HG03135 (cell line): Measurements from ENCODE around the gene PLA2G4E.

Experiments
- ATAC-seq: cut with Tn5 transposase; IDR thresholded peaks from one replicate; pipeline ENCODE4 v1.9.1; 2021; ENCODE audit warnings: mild to moderate bottlenecking, moderate library complexity; ENCODE audit not compliant: unreplicated experiment

PLA2G4E gene

DNA sequence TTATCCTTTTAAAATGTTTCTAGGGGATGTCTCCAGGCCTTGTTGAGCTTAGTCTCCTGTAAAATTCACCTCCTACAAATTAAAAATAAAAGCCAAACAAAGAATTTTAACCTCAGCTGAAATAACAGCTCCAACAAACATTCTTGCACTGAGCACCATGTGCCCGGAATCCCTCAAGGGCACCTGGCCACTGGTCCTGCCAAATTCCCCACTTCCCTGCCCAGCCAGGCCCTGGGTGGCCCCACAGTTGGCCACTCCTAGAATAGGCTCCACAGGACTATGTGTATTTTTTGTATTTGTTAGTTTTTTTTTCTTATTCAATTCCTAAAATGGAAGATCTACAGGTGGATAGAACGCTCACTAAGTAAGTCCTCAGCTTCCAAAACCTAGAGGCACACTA lies 33.1 kb upstream of the PLA2G4E start:
- ATAC-seq: no peak

DNA sequence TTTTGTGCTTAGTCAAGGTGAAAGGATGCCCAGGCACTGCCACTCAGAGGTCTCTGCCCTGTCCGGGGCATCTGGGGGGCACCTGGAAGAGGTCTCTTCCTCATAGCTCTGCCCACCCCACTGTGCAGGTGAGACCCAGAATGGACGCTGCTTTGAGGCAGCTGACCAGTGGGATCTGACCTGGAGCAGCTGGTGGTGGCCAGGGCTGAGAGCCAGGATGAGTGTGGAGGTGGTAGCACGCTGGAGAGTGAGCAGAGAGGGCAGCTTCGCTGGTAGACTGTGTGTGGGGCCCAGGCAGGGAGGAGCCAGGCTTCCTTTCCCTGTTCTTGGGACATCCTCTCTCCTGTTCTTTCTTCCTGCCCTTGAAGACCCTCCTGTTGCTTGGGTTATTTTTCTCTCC lies 32.2 kb upstream of the PLA2G4E start:
- ATAC-seq: no peak

GRCh38 chr15:42050484-42051255 lies 29.8 kb upstream of the PLA2G4E start:
- no peak for ATAC-seq

DNA sequence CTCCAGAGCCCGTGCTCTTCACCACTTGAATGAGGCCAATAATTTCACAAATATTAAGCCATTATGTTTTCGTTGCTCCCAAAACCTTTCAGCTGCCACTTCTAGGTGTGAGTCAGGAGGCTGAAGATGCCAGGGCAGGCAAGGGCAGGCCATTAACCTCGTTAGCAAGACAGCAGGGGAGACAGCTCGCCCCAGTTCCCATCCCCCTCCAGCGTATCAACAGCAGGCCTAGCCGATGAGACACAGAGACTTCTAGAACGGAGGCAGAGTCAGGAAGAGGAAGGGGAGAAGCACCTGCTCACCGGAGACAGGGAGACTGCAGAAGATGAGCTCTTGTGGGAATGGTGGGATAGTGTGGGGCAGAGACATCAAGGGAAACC lies 28.0 kb upstream of the PLA2G4E start:
- no peak for ATAC-seq

DNA sequence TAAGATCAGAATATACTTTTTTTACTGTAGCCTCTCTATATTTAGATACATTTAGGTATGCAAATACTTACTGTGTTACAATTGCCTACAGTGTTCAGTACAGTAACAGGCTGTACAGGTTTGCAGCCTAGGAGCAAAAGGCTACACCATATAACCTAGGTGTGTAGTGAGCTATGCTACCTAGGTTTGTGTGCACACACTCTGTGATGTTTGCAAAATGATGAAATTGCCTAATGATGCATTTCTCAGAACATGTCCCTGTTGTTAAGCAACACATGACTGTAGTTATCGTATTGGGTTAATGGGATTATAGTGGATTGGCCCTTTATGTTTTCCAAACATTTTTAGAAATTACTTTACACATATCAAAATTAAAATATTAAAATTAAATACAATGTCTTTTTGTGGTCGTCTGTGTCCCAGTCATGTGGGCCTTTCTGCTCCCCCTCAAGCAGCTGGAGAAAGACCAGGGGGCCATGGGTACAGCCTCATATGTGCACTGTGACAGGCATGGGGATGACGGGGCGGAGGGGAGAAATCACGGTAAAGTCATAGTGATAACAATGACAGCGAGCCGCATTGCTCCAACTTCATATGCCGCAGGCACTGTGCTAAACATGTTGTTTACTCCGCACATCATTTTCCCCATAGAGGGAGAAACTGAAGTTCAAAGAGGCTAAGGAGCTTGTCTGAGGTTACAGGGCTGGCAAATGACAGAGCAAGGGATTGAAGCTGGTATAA lies 27.4 kb upstream of the PLA2G4E start:
- ATAC-seq: no peak

DNA sequence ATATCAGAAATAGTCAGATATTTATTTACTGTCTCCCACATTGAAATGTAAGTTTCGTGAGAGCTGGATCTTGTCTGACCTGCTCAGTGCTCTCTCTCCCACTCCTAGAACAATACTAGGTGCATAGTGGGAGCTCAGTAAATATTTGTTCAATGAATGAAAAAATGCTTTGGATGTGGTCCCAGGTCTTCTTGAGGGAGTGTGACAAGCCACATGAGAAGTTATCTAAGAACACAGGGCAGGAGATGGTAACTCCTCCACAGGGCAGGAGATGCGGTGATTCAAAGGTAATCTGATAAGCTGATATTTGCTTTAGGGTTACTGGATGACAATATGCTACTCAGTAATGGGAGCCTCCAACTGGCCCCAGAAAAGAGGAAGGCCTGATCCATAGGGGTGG lies 25.8 kb upstream of the PLA2G4E start:
- no peak for ATAC-seq

GRCh38 chr15:42045211-42045615 lies 24.4 kb upstream of the PLA2G4E start:
- ATAC-seq: no peak

DNA sequence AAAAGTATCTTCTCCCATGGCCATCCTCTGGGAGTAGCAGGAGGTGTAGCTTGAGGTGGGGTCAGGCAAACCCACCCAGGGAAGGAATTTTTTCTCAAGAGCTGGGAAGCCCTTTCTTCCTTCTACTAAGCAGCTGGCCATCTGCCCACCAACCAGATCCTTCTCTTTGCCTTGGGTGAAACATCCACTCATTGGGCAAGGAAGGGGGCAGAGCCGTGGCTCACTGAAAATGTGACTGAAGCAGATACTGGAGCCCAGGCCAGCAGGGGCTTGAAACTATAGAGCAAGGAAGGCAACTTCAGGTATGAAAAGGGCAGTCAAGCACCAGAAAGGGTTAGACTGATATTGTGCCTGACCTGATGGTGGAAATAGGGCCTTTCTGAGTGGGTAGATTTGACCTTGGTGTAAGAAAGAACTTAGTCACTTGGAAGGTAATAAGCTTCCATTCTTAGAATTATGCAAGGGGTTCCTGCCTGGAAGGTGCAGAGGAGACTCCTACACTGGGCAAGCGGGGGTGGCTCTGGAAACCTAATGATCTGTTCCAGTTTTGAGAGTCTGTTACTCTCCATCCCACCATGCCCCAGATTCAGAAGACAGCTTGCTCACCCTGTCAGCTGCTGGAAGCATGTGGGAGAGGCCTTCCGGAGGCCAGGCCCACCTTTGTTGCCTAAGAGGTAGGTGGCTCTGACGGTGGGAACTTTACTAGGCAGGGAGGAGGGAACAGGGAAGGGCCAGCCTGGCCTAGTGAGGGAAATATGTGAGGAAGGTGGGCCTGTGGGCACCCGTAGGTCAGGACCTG lies 22.0 kb upstream of the PLA2G4E start:
- ATAC-seq: no peak

- no peak for ATAC-seq
These were observed 17.6 kb upstream of the PLA2G4E start for GRCh38 chr15:42038401-42038800.

DNA sequence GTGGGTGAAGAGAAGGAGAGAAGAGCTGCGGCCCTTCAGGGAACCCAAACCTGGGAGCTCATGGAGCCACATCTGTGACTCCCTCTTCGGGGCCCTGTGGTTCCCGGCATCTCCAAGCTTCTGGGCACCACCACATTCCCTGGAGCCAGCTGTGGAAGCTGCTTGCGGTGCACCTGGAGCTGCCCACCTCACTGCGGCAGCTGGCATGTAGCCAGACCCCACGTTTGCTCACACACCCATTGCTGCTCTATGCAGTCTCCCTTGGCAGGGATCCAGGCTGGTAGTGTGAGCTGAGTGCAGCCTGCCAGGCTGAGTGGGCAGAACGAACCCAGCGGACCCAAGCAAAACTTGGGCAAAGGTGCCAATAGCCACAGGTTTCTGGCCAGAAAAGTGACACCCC lies 16.8 kb upstream of the PLA2G4E start:
- no peak for ATAC-seq

GRCh38 chr15:42036966-42037365 lies 16.1 kb upstream of the PLA2G4E start:
- ATAC-seq: no peak

GRCh38 chr15:42036112-42036905 lies 15.5 kb upstream of the PLA2G4E start:
- no peak for ATAC-seq

DNA sequence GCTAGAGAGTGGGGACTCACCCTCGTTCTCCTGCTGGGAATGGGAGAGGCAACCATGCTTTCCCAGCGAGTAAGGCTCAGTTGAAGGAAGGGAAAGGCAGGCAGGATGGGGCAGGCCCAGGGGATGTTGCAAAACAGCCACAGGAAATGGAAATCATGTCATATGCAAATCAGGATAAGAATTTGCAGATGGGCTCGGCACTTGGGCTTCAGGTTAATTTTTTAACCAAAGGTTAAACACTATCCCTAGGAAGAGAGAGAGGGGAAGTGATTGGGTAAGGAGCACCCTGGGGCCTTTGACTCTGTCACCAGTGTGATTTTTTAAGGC lies 14.6 kb upstream of the PLA2G4E start:
- peak; percentile 70 for ATAC-seq

- ATAC-seq: peak; percentile 13
These were observed 14.0 kb upstream of the PLA2G4E start for GRCh38 chr15:42034628-42035434.

GRCh38 chr15:42033214-42033873 lies 12.5 kb upstream of the PLA2G4E start:
- no peak for ATAC-seq

- ATAC-seq: no peak
These were observed 11.8 kb upstream of the PLA2G4E start for GRCh38 chr15:42032376-42033213.

DNA sequence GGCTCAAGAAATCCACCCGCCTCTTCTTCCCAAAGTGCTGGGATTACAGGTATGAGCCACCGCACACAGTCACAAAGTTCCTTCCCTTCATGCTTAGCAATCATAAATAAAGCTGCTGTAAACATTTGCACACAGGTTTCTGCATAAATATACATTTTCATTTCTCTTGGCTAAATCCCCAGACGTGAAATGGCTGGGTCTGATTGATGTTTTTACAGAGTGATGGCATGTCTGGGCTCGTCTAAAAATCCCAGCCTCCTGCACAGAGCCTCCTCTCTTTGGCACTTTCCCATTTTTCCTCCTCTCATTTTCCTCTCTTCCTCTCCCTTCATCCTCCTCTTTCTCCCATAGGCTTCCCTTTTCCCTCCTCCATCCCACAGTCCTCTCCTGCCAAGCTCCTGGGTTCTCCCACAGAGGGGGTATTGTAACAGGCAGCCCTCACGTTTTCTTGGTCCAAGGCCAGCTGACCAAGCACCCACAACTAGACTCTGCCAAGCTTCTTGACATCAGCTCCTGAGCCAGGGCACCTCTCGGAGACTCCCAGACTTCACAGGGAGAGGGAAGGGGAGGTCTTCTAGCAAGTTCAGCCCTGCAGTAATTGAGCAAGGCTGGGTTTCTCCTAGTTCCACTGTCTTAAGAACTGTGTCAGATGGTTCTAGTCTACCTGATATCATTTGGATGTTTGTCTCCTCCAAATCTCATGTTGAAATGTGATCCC lies 10.5 kb upstream of the PLA2G4E start:
- no peak for ATAC-seq

DNA sequence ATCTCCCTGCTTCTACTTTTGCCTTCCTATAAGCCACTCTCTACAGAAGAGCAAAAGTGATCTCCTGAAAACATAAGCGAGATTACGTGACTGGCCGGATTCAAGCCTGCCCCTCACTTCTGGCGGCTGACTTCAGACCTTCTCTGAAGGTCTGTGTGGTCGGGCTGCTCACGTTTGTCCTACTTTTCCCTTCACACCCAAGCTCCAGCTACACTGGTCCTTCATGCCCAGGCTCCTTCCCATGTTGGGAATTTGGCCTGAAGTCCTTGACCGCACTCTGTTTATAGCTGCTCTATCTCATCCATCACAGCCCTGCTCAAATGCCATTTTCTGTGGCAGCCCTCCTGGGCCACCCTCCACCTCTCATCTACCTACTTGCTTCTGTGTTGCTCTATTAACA lies 6.7 kb upstream of the PLA2G4E start:
- no peak for ATAC-seq
